Naive thymus-derived CD8-positive, alpha-beta T cell (primary cell): ENCODE measurements around the gene ATP4B. TPM values are rescaled to one million over a fixed set of nuclear protein-coding genes. Genes with fewer than 3 reads are reported as not detected.

Source experiments
- ATAC-seq, 2 donors: fragments of 150-1000 bp; cut with Tn5 transposase in 1 of 2; sonication (Bioruptor Pico), chemical (Tn5 transposase) in 1 of 2; 1 replicate in 1 of 2; 2 replicates in 1 of 2; pipeline ENCODE4 v1.10.0; 2021; ENCODE audit warnings: mild to moderate bottlenecking in 2 of 2, moderate library complexity in 2 of 2
- POLR2A ChIA-PET: fragments of 350-600 bp; sonication (Branson Sonifier 250); formaldehyde crosslinking; loops from one replicate; lab custom pipeline; 2021; ENCODE audit warnings: antibody characterized with exemption; lab: Charles Lee
- DNase-seq, 10 donors: peaks; one replicate each; pipeline versions ENCODE4 v3.0.0 to v3.0.0-alpha.2; 2020 to 2022
- H3K27ac Mint-ChIP-seq, 10 donors: one replicate each; pipeline ENCODE4 v1.8.0; 2020 to 2022; ENCODE audit warnings: mild to moderate bottlenecking in 10 of 10, mixed read lengths in 10 of 10, moderate library complexity in 4 of 10, inconsistent platforms in 1 of 10
- H3K27me3 Mint-ChIP-seq, 5 donors: one replicate each; pipeline ENCODE4 v1.8.0; 2021 to 2022; ENCODE audit warnings: mixed read lengths in 5 of 5
- H3K36me3 Mint-ChIP-seq, 3 donors: one replicate each; pipeline ENCODE4 v1.8.0; 2020 to 2022; ENCODE audit warnings: mixed read lengths in 3 of 3, mild to moderate bottlenecking in 2 of 3, inconsistent platforms in 1 of 3
- H3K4me1 Mint-ChIP-seq, 4 donors: one replicate each; pipeline ENCODE4 v1.8.0; 2021 to 2022; ENCODE audit warnings: mixed read lengths in 4 of 4
- H3K4me3 Mint-ChIP-seq, 10 donors: one replicate each; pipeline ENCODE4 v1.8.0; 2020 to 2022; ENCODE audit warnings: mild to moderate bottlenecking in 10 of 10, mixed read lengths in 10 of 10, moderate library complexity in 6 of 10, inconsistent platforms in 1 of 10
- H3K9me3 Mint-ChIP-seq, 9 donors: one replicate each; pipeline ENCODE4 v1.8.0; 2020 to 2022; ENCODE audit warnings: mixed read lengths in 9 of 9, mild to moderate bottlenecking in 3 of 9, inconsistent platforms in 1 of 9, moderate library complexity in 1 of 9
- polyA plus RNA-seq, 3 donors: library from polyadenylated mRNA; unstranded; fragments of 300-500 nt; fragmentation: Illumina TruSeq; gene quantifications; one replicate each; pipeline ENCODE4 v1.2.3, GENCODE V29; 2021
- total RNA-seq, 8 experiments: library from RNA in 2 of 8; stranded (reverse) in 2 of 8; gene quantifications; one replicate each; pipeline ENCODE4 v1.2.3 and lab custom pipeline; 2021 to 2026

Gene ATP4B
- total and polyA plus RNA-seq, 5 experiments from 2014 or later = not detected

DNA sequence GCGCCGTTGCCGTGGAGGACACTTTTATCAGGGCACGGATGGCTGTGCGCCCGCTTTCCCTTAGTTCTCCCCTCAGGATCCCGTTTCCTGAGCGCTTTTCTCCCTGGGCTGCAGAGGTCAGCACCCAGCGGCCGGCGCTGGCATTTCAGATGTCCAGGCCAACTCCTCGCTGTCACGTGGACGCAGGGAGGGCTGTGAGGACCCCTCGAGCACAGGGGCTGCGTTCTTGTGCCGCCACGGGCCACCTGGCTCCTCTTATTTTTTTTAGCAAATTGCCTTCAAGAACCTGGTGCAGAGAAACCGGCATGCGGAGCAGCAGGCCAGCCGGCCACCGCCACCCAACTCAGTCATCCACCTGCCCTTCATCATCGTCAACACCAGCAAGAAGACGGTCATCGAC lies 22.3 kb downstream of the ATP4B start:
- Mint-ChIP-seq H3K4me3 (peak overlapping the region in 1 of 10 donors; percentile 20), H3K4me1 (peaks cover 20 to 54% (median 28%) of the 10 kb centered on the region in 4 donors), H3K36me3 (peaks cover 0 to 44% (median 33%) of the 10 kb centered on the region in 3 donors), H3K9me3 (no peaks in the 10 kb centered on the region), H3K27me3 (no peaks in the 10 kb centered on the region), H3K27ac (peak overlapping the region; percentile 29 to 87 (median 66))
- ATAC-seq (no peak), DNase-seq (peak in 1 of 10 donors; percentile 16)
- POLR2A ChIA-PET = no interaction called here

GRCh38 chr13:113635048-113635420 lies 23.0 kb downstream of the ATP4B start:
- POLR2A ChIA-PET = interaction anchor here (1.0 kb wide), 1 partner anchor 15 kb away, joined by 3 read pairs; no protein-coding TSS in a partner anchor
- H3K4me3 Mint-ChIP-seq = peak overlapping the region in 9 of 10 donors; percentile 21 to 87 (median 65)
- DNase-seq = no peak
- peak overlapping the region; percentile 67 to 97 (median 90) for H3K27ac Mint-ChIP-seq
- H3K9me3 Mint-ChIP-seq = no peaks in the 10 kb centered on the region
- H3K27me3 Mint-ChIP-seq = no peaks in the 10 kb centered on the region
- H3K36me3 Mint-ChIP-seq = peaks cover 0 to 38% (median 32%) of the 10 kb centered on the region in 3 donors
- no peak for ATAC-seq
- peaks cover 20 to 60% (median 28%) of the 10 kb centered on the region in 4 donors for H3K4me1 Mint-ChIP-seq

GRCh38 chr13:113634279-113635047 lies 23.5 kb downstream of the ATP4B start:
- POLR2A ChIA-PET = interaction anchor here (1.0 kb wide), 1 partner anchor 15 kb away, joined by 3 read pairs; no protein-coding TSS in a partner anchor
- Mint-ChIP-seq H3K4me3 (peak overlapping the region; percentile 21 to 87 (median 63)), H3K36me3 (peaks cover 0 to 32% (median 30%) of the 10 kb centered on the region in 3 donors), H3K27ac (peak overlapping the region; percentile 67 to 97 (median 90)), H3K27me3 (no peaks in the 10 kb centered on the region), H3K4me1 (peaks cover 20 to 62% (median 28%) of the 10 kb centered on the region in 4 donors), H3K9me3 (no peaks in the 10 kb centered on the region)
- DNase-seq (peak in 5 of 10 donors; percentile 31 to 86 (median 64)), ATAC-seq (peak; percentile 92 to 96)

- no peaks in the 10 kb centered on the region for H3K9me3 Mint-ChIP-seq
- peaks cover 22 to 67% (median 31%) of the 10 kb centered on the region in 4 donors for H3K4me1 Mint-ChIP-seq
- ATAC-seq (no peak), DNase-seq (peak in 1 of 10 donors; percentile 61)
- POLR2A ChIA-PET = no interaction called here
- H3K4me3 Mint-ChIP-seq = peak overlapping the region in 8 of 10 donors; percentile 21 to 87 (median 68)
- peaks cover 0 to 27% (median 27%) of the 10 kb centered on the region in 3 donors for H3K36me3 Mint-ChIP-seq
- H3K27ac Mint-ChIP-seq = peak overlapping the region in 9 of 10 donors; percentile 81 to 97 (median 90)
- H3K27me3 Mint-ChIP-seq = no peaks in the 10 kb centered on the region
Measured at GRCh38 chr13:113633485-113633873, 24.5 kb downstream of the ATP4B start.

DNA sequence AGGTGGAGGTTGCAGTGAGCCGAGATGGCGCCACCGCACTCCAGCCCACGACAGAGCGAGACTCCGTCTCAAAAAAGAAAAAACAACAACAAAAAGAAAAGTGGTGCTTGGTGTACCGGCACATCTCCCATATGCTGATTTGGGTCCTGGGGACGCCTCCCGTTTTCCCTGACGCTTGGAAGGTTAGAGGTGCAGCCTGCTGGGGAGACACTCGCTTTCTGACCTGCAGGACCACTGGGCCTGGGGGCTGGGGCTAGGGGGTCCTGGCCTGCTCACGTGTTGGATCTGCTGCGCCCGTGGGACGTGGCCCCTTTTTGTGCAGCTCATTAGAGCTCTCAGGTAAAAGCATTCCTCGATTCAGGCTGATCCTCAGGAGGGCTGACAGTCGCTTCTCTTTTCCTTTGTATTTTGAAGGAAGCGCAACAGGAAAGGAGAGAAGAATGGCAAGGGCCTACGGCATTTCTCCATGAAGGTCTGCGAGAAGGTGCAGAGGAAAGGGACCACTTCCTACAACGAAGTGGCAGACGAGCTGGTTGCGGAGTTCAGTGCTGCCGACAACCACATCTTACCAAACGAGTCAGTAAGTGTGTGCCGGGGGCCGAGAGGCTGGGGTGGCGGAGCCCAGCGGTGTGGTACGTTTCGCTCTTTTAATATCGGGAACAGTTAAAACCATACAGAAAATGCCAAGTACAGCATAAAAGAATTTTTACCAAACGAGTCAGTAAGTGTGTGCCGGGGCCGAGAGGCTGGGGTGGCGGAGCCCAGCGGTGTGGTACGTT lies 25.1 kb downstream of the ATP4B start:
- H3K4me3 Mint-ChIP-seq = peak overlapping the region; percentile 44 to 82 (median 66)
- ATAC-seq = no peak
- H3K36me3 Mint-ChIP-seq = peaks cover 0 to 25% (median 25%) of the 10 kb centered on the region in 3 donors
- POLR2A ChIA-PET = no interaction called here
- no peaks in the 10 kb centered on the region for H3K27me3 Mint-ChIP-seq
- H3K27ac Mint-ChIP-seq = peak overlapping the region in 9 of 10 donors; percentile 11 to 96 (median 90)
- peak in 2 of 10 donors; percentile 25 to 60 for DNase-seq
- H3K9me3 Mint-ChIP-seq = peaks cover 0 to 2% (median 0%) of the 10 kb centered on the region in 9 donors
- peaks cover 22 to 67% (median 32%) of the 10 kb centered on the region in 4 donors for H3K4me1 Mint-ChIP-seq

DNA sequence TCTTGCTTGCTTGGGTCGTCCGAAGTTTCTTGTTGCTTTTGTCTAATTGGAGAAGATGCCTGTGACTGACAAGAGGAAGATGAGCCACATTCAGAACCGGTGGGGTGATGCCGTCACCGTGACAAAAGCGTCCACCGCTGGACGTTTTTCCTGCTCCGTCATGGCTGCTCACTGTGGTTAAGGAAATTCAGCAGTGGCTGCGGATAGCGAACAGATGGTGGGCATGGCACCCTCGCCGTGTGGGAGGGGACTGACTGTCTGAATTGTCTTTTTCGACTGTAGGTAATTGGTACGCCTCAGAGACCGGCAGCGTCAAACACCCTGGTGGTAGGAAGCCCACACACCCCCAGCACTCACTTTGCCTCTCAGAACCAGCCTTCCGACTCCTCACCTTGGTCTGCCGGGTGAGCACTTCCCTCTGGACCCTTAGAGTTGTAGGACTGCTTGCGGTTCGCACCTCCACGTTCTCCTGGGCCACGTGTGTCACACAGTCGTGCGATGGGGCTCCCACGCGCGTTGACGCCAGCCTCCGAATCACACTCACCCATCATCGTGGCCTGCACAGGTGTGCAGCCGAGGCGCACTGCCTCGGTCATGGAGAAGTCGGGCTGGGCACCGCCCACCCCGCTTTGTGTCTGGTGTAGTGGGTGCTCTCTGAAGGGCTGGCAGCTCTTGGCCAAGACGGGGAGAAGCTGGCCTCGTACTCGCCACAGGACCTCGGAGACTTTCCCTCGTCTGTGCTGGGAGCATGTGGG lies 26.5 kb downstream of the ATP4B start:
- no peak for ATAC-seq
- Mint-ChIP-seq H3K9me3 (peaks cover 0 to 2% (median 0%) of the 10 kb centered on the region in 9 donors), H3K4me1 (peaks cover 24 to 60% (median 32%) of the 10 kb centered on the region in 4 donors), H3K27me3 (no peaks in the 10 kb centered on the region), H3K27ac (peak overlapping the region in 7 of 10 donors; percentile 4 to 87 (median 73)), H3K4me3 (no peak overlapping the region), H3K36me3 (peaks cover 0 to 22% (median 22%) of the 10 kb centered on the region in 3 donors)
- DNase-seq = peak in 1 of 10 donors; percentile 34
- POLR2A ChIA-PET = interaction anchor here (0.6 kb wide), 1 partner anchor 479 kb away, joined by 3 read pairs; no protein-coding TSS in a partner anchor

DNA sequence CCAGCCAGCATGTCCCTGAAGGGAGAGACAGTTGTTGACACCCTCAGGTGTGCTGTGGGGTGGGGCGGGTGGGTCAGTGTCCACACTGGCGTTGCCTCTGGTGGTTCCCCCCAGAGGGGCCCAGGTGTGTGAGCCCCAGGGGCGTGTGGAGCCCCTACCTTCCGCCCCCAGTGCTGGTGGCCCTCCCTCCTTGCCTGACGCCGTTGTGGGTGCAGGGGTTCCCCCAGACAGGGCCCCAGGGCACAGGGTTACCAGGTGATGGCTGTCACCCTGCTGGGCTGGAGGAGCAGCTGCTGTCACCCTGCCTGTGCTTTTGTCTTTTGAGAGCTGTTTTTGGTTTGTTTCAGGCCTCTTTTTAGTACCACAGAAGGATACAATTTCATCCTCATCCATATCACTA lies 27.2 kb downstream of the ATP4B start:
- no peak for ATAC-seq
- Mint-ChIP-seq H3K4me3 (no peak overlapping the region), H3K9me3 (peaks cover 0 to 2% (median 0%) of the 10 kb centered on the region in 9 donors), H3K4me1 (peaks cover 24 to 53% (median 32%) of the 10 kb centered on the region in 4 donors), H3K27me3 (no peaks in the 10 kb centered on the region), H3K27ac (peak overlapping the region in 4 of 10 donors; percentile 56 to 82 (median 69)), H3K36me3 (peaks cover 0 to 20% (median 19%) of the 10 kb centered on the region in 3 donors)
- POLR2A ChIA-PET = interaction anchor here (0.6 kb wide), 1 partner anchor 479 kb away, joined by 3 read pairs; no protein-coding TSS in a partner anchor
- DNase-seq = peak in 1 of 10 donors; percentile 9

DNA sequence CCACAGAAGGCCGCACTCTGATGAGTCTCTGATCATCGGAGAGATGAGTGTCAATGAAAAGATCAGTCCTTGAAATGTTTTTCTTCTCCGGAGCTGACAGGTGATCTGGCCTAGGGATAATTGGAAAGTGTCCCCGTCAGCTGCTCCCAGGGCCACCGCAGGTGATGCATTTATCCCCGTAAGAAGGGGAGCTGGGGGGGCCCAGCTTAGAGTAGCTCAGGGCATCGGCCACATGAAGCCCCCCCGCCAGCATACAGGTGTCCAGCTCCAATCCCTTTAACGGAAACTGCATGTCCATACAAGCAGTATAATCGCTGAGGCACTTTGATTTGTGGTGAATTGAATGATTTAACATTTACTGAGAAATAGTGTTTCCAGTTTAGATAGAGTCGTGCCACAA lies 27.7 kb downstream of the ATP4B start:
- peak overlapping the region in 3 of 10 donors; percentile 28 to 79 (median 59) for H3K27ac Mint-ChIP-seq

DNA sequence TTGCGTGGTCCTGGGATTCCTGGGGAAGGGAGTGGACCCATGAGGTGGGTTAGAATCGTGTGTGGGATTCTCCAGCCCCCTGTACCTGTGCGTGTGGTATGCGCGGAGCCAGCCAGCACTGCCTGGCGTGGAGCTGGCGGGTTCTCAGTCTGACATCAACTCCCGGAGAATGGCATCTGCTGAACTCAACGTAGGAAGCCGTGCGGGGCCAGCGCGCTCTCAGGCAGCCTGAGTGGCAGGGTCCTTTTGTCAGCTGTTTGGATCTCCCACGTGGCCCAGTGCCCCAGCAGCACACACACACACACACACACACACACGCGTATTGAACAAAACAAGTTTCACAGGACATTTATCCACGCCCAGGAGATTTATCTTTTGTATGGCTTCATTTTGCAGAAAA lies 28.1 kb downstream of the ATP4B start:
- peak in 1 of 10 donors; percentile 57 for DNase-seq
- no peak overlapping the region for H3K4me3 Mint-ChIP-seq
- no peak for ATAC-seq
- peak overlapping the region in 3 of 10 donors; percentile 7 to 79 (median 14) for H3K27ac Mint-ChIP-seq
- peaks cover 21 to 45% (median 27%) of the 10 kb centered on the region in 4 donors for H3K4me1 Mint-ChIP-seq
- POLR2A ChIA-PET = interaction anchor here (0.7 kb wide), 1 partner anchor 650 kb away, joined by 3 read pairs; no protein-coding TSS in a partner anchor
- H3K27me3 Mint-ChIP-seq = no peaks in the 10 kb centered on the region
- H3K9me3 Mint-ChIP-seq = peaks cover 0 to 2% (median 0%) of the 10 kb centered on the region in 9 donors
- H3K36me3 Mint-ChIP-seq = peaks cover 0 to 20% (median 18%) of the 10 kb centered on the region in 3 donors

More for the DNA sequence above, 27.7 kb downstream of the ATP4B start:
- POLR2A ChIA-PET = no interaction called here
- DNase-seq = peak in 1 of 10 donors; percentile 22
- H3K4me1 Mint-ChIP-seq = peaks cover 24 to 50% (median 31%) of the 10 kb centered on the region in 4 donors
- H3K4me3 Mint-ChIP-seq = no peak overlapping the region
- ATAC-seq = no peak
- H3K27me3 Mint-ChIP-seq = no peaks in the 10 kb centered on the region
- peaks cover 0 to 2% (median 0%) of the 10 kb centered on the region in 9 donors for H3K9me3 Mint-ChIP-seq
- peaks cover 0 to 20% (median 19%) of the 10 kb centered on the region in 3 donors for H3K36me3 Mint-ChIP-seq

DNA sequence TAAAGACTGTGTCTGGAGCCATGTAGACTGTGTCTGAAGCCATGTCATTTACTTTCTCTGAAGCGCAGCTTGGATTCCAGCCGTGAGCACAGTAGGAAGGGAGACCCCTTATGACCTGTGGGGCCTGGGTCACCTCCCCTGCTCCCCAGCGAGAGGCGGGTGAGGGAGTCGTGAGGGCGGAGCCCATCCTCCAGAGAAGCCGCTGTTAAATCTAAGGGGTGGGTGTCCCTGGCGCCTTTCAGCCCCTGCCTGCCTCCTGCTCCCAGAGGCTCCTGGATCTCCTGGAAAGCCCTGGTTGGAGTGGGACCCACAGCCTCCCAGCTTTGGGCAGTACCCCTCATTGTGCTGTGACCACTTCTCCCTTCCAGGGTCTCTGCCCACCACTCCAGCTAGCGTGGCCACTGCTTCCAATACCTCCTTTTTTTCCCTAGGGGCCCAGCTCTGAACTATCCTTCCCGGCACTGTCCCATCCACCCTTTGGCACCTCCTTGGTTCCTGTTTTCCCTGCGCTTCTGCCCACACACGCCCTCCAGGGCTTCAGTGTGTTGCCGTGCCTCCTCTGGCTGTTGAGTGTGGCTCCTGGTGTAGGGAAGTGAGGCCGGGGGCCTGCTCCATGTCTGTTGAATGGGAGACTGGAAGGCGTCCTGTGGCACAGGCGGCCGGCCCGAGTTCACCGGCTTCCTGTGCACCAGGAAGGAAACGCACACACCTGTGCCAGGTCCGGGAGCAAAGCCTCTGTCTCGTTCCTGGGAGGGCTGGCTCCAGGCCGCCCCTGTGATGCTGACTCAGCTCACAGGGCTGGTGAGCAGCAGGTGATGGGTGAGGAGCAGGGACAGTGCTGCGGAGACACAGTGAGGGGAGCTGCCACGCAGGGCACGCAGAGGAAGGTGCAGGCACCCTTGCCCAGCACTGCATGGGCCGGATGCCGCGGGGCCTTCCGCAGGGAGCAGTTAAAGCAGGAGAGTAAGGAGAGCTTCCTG lies 29.4 kb downstream of the ATP4B start:
- POLR2A ChIA-PET = no interaction called here
- H3K4me1 Mint-ChIP-seq = peaks cover 9 to 36% (median 17%) of the 10 kb centered on the region in 4 donors
- H3K9me3 Mint-ChIP-seq = peaks cover 0 to 2% (median 0%) of the 10 kb centered on the region in 9 donors
- H3K4me3 Mint-ChIP-seq = peak overlapping the region in 1 of 10 donors; percentile 20
- peaks cover 0 to 23% (median 20%) of the 10 kb centered on the region in 3 donors for H3K36me3 Mint-ChIP-seq
- ATAC-seq = no peak
- H3K27me3 Mint-ChIP-seq = no peaks in the 10 kb centered on the region
- DNase-seq = peak in 1 of 10 donors; percentile 28
- H3K27ac Mint-ChIP-seq = peak overlapping the region in 4 of 10 donors; percentile 14 to 79 (median 64)
